HEK293 (cell line): ENCODE data around the gene RPL10A.

Experiments
- HOXA7 ChIP-seq: sonication (generic); formaldehyde crosslinking; IDR thresholded peaks from 2 replicates; pipeline ENCODE4 v1.8.1; 2022; ENCODE audit warnings: missing genetic modification reagents, borderline replicate concordance
- YY1 ChIP-seq: fragments of 450-650 bp; formaldehyde crosslinking; IDR thresholded peaks from 2 replicates; pipeline ENCODE4 v1.5.1; 2018; ENCODE audit warnings: missing biosample characterization, missing genetic modification characterization
- ZBTB21 ChIP-seq: fragments of 450-650 bp; formaldehyde crosslinking; IDR thresholded peaks from 2 replicates; pipeline ENCODE4 v1.5.1; 2017; ENCODE audit warnings: missing biosample characterization, missing genetic modification characterization
- ZBTB7A ChIP-seq: fragments of 450-650 bp; formaldehyde crosslinking; IDR thresholded peaks from 2 replicates; pipeline ENCODE4 v1.5.1; 2016; ENCODE audit warnings: low read depth, missing biosample characterization, missing genetic modification characterization
- ZFP3 ChIP-seq: fragments of 450-650 bp; formaldehyde crosslinking; IDR thresholded peaks from 2 replicates; pipeline ENCODE4 v1.5.1; 2016; ENCODE audit warnings: low read depth, missing biosample characterization, missing genetic modification characterization
- ZNF138 ChIP-seq: fragments of 450-650 bp; formaldehyde crosslinking; IDR thresholded peaks from 2 replicates; pipeline ENCODE4 v1.5.1; 2016; ENCODE audit warnings: missing biosample characterization, missing genetic modification characterization, borderline replicate concordance
- ZNF175 ChIP-seq: fragments of 450-650 bp; formaldehyde crosslinking; IDR thresholded peaks from 2 replicates; pipeline ENCODE4 v1.5.1; 2016; ENCODE audit warnings: missing biosample characterization, missing genetic modification characterization
- TF ChIP-seq, protein P1 (sequence below): fragments of 450-650 bp; formaldehyde crosslinking; IDR thresholded peaks from 2 replicates; pipeline ENCODE4 v1.5.1; 2017; ENCODE audit warnings: missing biosample characterization, missing genetic modification characterization
- TF ChIP-seq, protein P2 (sequence below): fragments of 450-650 bp; formaldehyde crosslinking; IDR thresholded peaks from 2 replicates; pipeline ENCODE4 v1.5.1; 2016; ENCODE audit warnings: missing biosample characterization, missing genetic modification characterization
- TF ChIP-seq, protein P3 (sequence below): fragments of 450-650 bp; formaldehyde crosslinking; IDR thresholded peaks from 2 replicates; pipeline ENCODE4 v1.5.1; 2016; ENCODE audit warnings: missing biosample characterization, missing genetic modification characterization

DNA sequence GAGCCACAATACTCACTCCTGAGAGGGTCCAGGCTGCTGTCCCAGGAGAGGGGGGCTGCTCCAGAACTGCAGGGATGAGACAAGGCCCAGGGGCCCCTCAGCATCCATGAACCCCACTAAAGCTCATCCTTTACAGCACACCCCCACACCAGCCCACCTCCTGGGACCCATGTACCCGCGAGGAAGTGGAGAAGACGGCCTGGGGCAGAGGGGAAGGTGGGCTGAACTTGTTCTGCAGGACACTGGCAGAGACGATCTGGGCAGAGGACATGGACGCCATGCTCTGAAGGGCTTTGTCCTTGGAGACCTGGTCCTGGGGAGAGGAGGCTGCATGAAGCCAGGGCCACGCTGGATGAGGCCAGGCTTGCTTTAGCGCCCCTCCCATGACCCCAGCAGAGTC lies 10.1 kb downstream of the RPL10A start:
- TF ChIP-seq ZBTB7A (tag by site-specific recombination) (no peak), HOXA7 (CRISPR knock-in tag) (no peak), ZBTB21 (no peak), YY1 (tag by site-specific recombination) (no peak), ZNF175 (tag by site-specific recombination) (no peak), ZNF138 (tag by site-specific recombination) (no peak), ZFP3 (tag by site-specific recombination) (no peak)
- TF ChIP-seq, protein P1, sequence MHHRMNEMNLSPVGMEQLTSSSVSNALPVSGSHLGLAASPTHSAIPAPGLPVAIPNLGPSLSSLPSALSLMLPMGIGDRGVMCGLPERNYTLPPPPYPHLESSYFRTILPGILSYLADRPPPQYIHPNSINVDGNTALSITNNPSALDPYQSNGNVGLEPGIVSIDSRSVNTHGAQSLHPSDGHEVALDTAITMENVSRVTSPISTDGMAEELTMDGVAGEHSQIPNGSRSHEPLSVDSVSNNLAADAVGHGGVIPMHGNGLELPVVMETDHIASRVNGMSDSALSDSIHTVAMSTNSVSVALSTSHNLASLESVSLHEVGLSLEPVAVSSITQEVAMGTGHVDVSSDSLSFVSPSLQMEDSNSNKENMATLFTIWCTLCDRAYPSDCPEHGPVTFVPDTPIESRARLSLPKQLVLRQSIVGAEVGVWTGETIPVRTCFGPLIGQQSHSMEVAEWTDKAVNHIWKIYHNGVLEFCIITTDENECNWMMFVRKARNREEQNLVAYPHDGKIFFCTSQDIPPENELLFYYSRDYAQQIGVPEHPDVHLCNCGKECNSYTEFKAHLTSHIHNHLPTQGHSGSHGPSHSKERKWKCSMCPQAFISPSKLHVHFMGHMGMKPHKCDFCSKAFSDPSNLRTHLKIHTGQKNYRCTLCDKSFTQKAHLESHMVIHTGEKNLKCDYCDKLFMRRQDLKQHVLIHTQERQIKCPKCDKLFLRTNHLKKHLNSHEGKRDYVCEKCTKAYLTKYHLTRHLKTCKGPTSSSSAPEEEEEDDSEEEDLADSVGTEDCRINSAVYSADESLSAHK (tag by site-specific recombination) = no peak
- TF ChIP-seq, protein P2, sequence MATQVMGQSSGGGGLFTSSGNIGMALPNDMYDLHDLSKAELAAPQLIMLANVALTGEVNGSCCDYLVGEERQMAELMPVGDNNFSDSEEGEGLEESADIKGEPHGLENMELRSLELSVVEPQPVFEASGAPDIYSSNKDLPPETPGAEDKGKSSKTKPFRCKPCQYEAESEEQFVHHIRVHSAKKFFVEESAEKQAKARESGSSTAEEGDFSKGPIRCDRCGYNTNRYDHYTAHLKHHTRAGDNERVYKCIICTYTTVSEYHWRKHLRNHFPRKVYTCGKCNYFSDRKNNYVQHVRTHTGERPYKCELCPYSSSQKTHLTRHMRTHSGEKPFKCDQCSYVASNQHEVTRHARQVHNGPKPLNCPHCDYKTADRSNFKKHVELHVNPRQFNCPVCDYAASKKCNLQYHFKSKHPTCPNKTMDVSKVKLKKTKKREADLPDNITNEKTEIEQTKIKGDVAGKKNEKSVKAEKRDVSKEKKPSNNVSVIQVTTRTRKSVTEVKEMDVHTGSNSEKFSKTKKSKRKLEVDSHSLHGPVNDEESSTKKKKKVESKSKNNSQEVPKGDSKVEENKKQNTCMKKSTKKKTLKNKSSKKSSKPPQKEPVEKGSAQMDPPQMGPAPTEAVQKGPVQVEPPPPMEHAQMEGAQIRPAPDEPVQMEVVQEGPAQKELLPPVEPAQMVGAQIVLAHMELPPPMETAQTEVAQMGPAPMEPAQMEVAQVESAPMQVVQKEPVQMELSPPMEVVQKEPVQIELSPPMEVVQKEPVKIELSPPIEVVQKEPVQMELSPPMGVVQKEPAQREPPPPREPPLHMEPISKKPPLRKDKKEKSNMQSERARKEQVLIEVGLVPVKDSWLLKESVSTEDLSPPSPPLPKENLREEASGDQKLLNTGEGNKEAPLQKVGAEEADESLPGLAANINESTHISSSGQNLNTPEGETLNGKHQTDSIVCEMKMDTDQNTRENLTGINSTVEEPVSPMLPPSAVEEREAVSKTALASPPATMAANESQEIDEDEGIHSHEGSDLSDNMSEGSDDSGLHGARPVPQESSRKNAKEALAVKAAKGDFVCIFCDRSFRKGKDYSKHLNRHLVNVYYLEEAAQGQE (tag by site-specific recombination) = no peak
- TF ChIP-seq, protein P3, sequence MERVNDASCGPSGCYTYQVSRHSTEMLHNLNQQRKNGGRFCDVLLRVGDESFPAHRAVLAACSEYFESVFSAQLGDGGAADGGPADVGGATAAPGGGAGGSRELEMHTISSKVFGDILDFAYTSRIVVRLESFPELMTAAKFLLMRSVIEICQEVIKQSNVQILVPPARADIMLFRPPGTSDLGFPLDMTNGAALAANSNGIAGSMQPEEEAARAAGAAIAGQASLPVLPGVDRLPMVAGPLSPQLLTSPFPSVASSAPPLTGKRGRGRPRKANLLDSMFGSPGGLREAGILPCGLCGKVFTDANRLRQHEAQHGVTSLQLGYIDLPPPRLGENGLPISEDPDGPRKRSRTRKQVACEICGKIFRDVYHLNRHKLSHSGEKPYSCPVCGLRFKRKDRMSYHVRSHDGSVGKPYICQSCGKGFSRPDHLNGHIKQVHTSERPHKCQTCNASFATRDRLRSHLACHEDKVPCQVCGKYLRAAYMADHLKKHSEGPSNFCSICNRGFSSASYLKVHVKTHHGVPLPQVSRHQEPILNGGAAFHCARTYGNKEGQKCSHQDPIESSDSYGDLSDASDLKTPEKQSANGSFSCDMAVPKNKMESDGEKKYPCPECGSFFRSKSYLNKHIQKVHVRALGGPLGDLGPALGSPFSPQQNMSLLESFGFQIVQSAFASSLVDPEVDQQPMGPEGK (tag by site-specific recombination) = no peak
